HEK293 (cell line): ENCODE data around the gene ZNF232.

Source experiments
- CTCF ChIA-PET: fragments of 350-600 bp; formaldehyde crosslinking; extraction: SDS; loops from one replicate; lab custom pipeline; 2021; ENCODE audit warnings: antibody characterized with exemption; lab: Yijun Ruan, JAX
- POLR2A ChIA-PET: fragments of 300-600 bp; formaldehyde crosslinking; extraction: SDS; loops from one replicate; lab custom pipeline; 2020; ENCODE audit warnings: antibody characterized with exemption, inconsistent platforms; lab: Yijun Ruan, JAX
- H3K27ac ChIP-seq: fragments of 200-500 bp; sonication (Bioruptor generic); 2 replicates; pipeline ENCODE4 v1.5.1; 2014; ENCODE audit warnings: low read depth, low read length, control low read depth, inconsistent platforms; ENCODE audit errors: extremely low read depth
- H3K36me3 ChIP-seq, 2 experiments: fragments of 200-500 bp in 1 of 2; sonication (Bioruptor generic) in 1 of 2; 1 replicate in 1 of 2; 2 replicates in 1 of 2; pipeline ENCODE4 v1.5.1; 2014 to 2017; ENCODE audit warnings: inconsistent platforms in 2 of 2, low read length in 2 of 2; ENCODE audit not compliant: control insufficient read depth in 2 of 2, insufficient read depth in 1 of 2
- H3K4me1 ChIP-seq: fragments of 200-500 bp; sonication (Bioruptor generic); 2 replicates; pipeline ENCODE4 v1.5.1; 2014; ENCODE audit warnings: mild to moderate bottlenecking, low read length, inconsistent platforms; ENCODE audit not compliant: control insufficient read depth, insufficient read depth
- H3K4me3 ChIP-seq: 2 replicates; pipeline ENCODE4 v1.5.1; 2011; ENCODE audit warnings: low read depth, mild to moderate bottlenecking, control low read depth, low read length, moderate library complexity
- H3K9me3 ChIP-seq: fragments of 200-500 bp; sonication (Bioruptor generic); 2 replicates; pipeline ENCODE4 v1.5.1; 2014; ENCODE audit warnings: low read depth, low read length, inconsistent platforms; ENCODE audit not compliant: control insufficient read depth, insufficient read depth
- AEBP2 ChIP-seq: fragments of 450-650 bp; formaldehyde crosslinking; IDR thresholded peaks from 2 replicates; pipeline ENCODE4 v1.5.1; 2016; ENCODE audit warnings: missing biosample characterization, missing genetic modification characterization, borderline replicate concordance
- BCL11A ChIP-seq: fragments of 450-650 bp; formaldehyde crosslinking; IDR thresholded peaks from 2 replicates; pipeline ENCODE4 v1.5.1; 2016; ENCODE audit warnings: low read depth, missing biosample characterization, missing genetic modification characterization
- GLI2 ChIP-seq: fragments of 450-650 bp; formaldehyde crosslinking; IDR thresholded peaks from 2 replicates; pipeline ENCODE4; 2017; ENCODE audit warnings: missing biosample characterization, missing genetic modification characterization, low read depth, borderline replicate concordance
- KLF16 ChIP-seq: fragments of 450-650 bp; formaldehyde crosslinking; IDR thresholded peaks from 2 replicates; pipeline ENCODE4 v1.5.1; 2017; ENCODE audit warnings: missing biosample characterization, missing genetic modification characterization
- MYNN ChIP-seq: fragments of 450-650 bp; formaldehyde crosslinking; IDR thresholded peaks from 2 replicates; pipeline ENCODE4 v1.5.1; 2016; ENCODE audit warnings: missing biosample characterization, missing genetic modification characterization, borderline replicate concordance
- MZF1 ChIP-seq: fragments of 450-650 bp; formaldehyde crosslinking; IDR thresholded peaks from 2 replicates; pipeline ENCODE4 v1.5.1; 2017; ENCODE audit warnings: missing biosample characterization, missing genetic modification characterization, borderline replicate concordance
- OVOL3 ChIP-seq: fragments of 450-650 bp; formaldehyde crosslinking; IDR thresholded peaks from 2 replicates; pipeline ENCODE4 v1.5.1; 2016; ENCODE audit warnings: missing biosample characterization, missing genetic modification characterization
- SETDB1 ChIP-seq: IDR thresholded peaks from one replicate; pipeline ENCODE4 v1.6.1; 2017; ENCODE audit warnings: mild to moderate bottlenecking, low read length, moderate library complexity, mixed read lengths; ENCODE audit not compliant: insufficient read length
- ZBTB7A ChIP-seq: fragments of 450-650 bp; formaldehyde crosslinking; IDR thresholded peaks from 2 replicates; pipeline ENCODE4 v1.5.1; 2016; ENCODE audit warnings: low read depth, missing biosample characterization, missing genetic modification characterization
- ZNF10 ChIP-seq: fragments of 450-650 bp; formaldehyde crosslinking; IDR thresholded peaks from 2 replicates; pipeline ENCODE4 v1.5.1; 2017; ENCODE audit warnings: missing biosample characterization, missing genetic modification characterization
- ZNF112 ChIP-seq: fragments of 450-650 bp; formaldehyde crosslinking; IDR thresholded peaks from 2 replicates; pipeline ENCODE4 v1.5.0; 2017; ENCODE audit warnings: missing biosample characterization, missing genetic modification characterization
- ZNF157 ChIP-seq: fragments of 450-650 bp; formaldehyde crosslinking; IDR thresholded peaks from 2 replicates; pipeline ENCODE4 v1.5.1; 2016; ENCODE audit warnings: missing biosample characterization, missing genetic modification characterization
- ZNF16 ChIP-seq: fragments of 450-650 bp; formaldehyde crosslinking; IDR thresholded peaks from 2 replicates; pipeline ENCODE4 v1.5.1; 2016; ENCODE audit warnings: low read depth, missing biosample characterization, missing genetic modification characterization
- ZNF302 ChIP-seq: fragments of 450-650 bp; formaldehyde crosslinking; IDR thresholded peaks from 2 replicates; pipeline ENCODE4 v1.5.1; 2016; ENCODE audit warnings: missing biosample characterization, missing genetic modification characterization, low read depth
- ZNF341 ChIP-seq: fragments of 450-650 bp; formaldehyde crosslinking; IDR thresholded peaks from 2 replicates; pipeline ENCODE4; 2016; ENCODE audit warnings: low read depth, missing biosample characterization, missing genetic modification characterization
- ZNF473 ChIP-seq: fragments of 450-650 bp; formaldehyde crosslinking; IDR thresholded peaks from 2 replicates; pipeline ENCODE4 v1.5.1; 2017; ENCODE audit warnings: missing biosample characterization, missing genetic modification characterization
- ZNF529 ChIP-seq: fragments of 450-650 bp; formaldehyde crosslinking; IDR thresholded peaks from 2 replicates; pipeline ENCODE4 v1.5.1; 2017; ENCODE audit warnings: missing genetic modification characterization, missing biosample characterization; ENCODE audit not compliant: insufficient replicate concordance
- ZNF555 ChIP-seq: fragments of 450-650 bp; formaldehyde crosslinking; conservative IDR thresholded peaks from 2 replicates; pipeline ENCODE4 v1.5.1; 2017; ENCODE audit warnings: missing biosample characterization, mild to moderate bottlenecking, missing genetic modification characterization, inconsistent platforms
- ZNF600 ChIP-seq: fragments of 450-650 bp; formaldehyde crosslinking; IDR thresholded peaks from 2 replicates; pipeline ENCODE4 v1.5.1; 2016; ENCODE audit warnings: missing biosample characterization, missing genetic modification characterization
- ZNF610 ChIP-seq: fragments of 450-650 bp; formaldehyde crosslinking; IDR thresholded peaks from 2 replicates; pipeline ENCODE4 v1.5.1; 2016; ENCODE audit warnings: missing biosample characterization, missing genetic modification characterization, borderline replicate concordance
- ZNF664 ChIP-seq: fragments of 450-650 bp; formaldehyde crosslinking; IDR thresholded peaks from 2 replicates; pipeline ENCODE4 v1.5.1; 2016; ENCODE audit warnings: missing biosample characterization, missing genetic modification characterization
- ZNF777 ChIP-seq: fragments of 450-650 bp; formaldehyde crosslinking; IDR thresholded peaks from 2 replicates; pipeline ENCODE4 v1.5.1; 2017; ENCODE audit warnings: missing biosample characterization, missing genetic modification characterization, borderline replicate concordance
- ZNF785 ChIP-seq: fragments of 450-650 bp; formaldehyde crosslinking; IDR thresholded peaks from 2 replicates; pipeline ENCODE4 v1.5.1; 2016; ENCODE audit warnings: missing biosample characterization, missing genetic modification characterization
- TF ChIP-seq, protein P1 (sequence below): fragments of 450-650 bp; formaldehyde crosslinking; IDR thresholded peaks from 2 replicates; pipeline ENCODE4 v1.5.1; 2017; ENCODE audit warnings: missing biosample characterization, missing genetic modification characterization
- TF ChIP-seq, protein P2 (sequence below): fragments of 450-650 bp; formaldehyde crosslinking; IDR thresholded peaks from 2 replicates; pipeline ENCODE4 v1.5.1; 2016; ENCODE audit warnings: missing biosample characterization, missing genetic modification characterization
- TF ChIP-seq, protein P3 (sequence below): fragments of 450-650 bp; formaldehyde crosslinking; IDR thresholded peaks from 2 replicates; pipeline ENCODE4 v1.5.1; 2016; ENCODE audit warnings: missing biosample characterization, missing genetic modification characterization
- TF ChIP-seq, protein P4 (sequence below): fragments of 450-650 bp; formaldehyde crosslinking; IDR thresholded peaks from 2 replicates; pipeline ENCODE4 v1.5.1; 2016; ENCODE audit warnings: missing biosample characterization, missing genetic modification characterization

Gene ZNF232

DNA sequence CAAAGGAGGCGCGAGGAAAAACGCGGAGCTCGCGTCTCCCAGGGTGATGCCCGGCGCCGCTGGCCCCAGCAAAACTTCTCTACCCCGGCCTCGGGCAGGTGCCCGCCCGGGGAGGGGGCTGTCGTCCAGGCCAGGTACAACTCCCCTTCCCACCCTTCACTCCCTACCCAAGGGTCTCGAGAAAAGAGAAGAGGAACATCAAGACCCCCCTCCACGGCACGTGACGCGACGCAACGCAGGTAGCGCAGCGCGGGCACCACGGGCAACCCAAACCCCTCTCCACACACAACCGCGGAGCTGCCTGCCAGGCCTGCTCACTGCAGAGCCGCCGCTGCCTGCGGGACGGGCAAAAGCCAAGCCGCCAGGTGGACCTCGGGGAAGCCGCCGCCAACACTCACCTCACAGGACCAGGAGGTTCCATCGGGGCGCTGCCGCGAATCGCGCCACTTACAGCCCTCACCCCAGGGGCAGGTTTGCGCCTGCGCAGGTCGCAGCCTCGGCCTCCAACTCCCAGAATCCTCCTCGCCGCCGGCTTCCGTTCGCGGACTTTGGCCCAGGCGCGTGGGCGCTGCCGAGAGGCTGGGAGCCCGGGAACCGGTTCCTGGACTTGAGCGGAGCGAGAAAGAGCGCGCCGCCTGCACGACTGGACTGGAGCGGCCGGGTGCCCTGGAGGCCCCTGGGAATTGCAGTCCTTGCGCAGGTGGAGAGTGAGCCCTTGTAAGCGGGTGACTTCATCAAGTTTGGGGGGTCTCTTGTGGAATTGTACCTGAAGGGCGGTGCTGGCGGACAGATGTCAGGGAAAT lies at the start of gene ZNF232:
Gene ZNF232, minus strand, starts transcription at position 477 of the 803 bp plus-strand sequence. Its CDS starts 56 bp downstream, at position 421.
- H3K36me3 ChIP-seq = peaks cover 37 to 49% of the 10 kb centered on the region in 2 experiments
- peak within 1 kb of the TSS; percentile 59 for H3K27ac ChIP-seq
- TF ChIP-seq ZNF16 (tag by site-specific recombination) (no peak), ZNF112 (no peak), ZNF157 (tag by site-specific recombination) (no peak), ZNF777 (tag by site-specific recombination) (peak; percentile 66; the same call in 1 of the 2 replicates), SETDB1 (peak; percentile 66), ZBTB7A (tag by site-specific recombination) (no peak), ZNF341 (0 out of 2 replicates have a peak, but pooled peaks have one; percentile 27), MZF1 (no peak), ZNF785 (tag by site-specific recombination) (no peak), KLF16 (tag by site-specific recombination) (no peak), OVOL3 (tag by site-specific recombination) (no peak), AEBP2 (tag by site-specific recombination) (no peak), ZNF555 (no peak), ZNF302 (tag by site-specific recombination) (no peak), ZNF473 (tag by site-specific recombination) (no peak), ZNF610 (no peak; the same call in 1 of the 2 replicates), ZNF600 (tag by site-specific recombination) (peak; percentile 16; the same call in 1 of the 2 replicates), MYNN (tag by site-specific recombination) (no peak), GLI2 (tag by site-specific recombination) (no peak), BCL11A (tag by site-specific recombination) (no peak), ZNF664 (tag by site-specific recombination) (no peak), ZNF10 (no peak), ZNF529 (tag by site-specific recombination) (no peak)
- TF ChIP-seq, protein P1, sequence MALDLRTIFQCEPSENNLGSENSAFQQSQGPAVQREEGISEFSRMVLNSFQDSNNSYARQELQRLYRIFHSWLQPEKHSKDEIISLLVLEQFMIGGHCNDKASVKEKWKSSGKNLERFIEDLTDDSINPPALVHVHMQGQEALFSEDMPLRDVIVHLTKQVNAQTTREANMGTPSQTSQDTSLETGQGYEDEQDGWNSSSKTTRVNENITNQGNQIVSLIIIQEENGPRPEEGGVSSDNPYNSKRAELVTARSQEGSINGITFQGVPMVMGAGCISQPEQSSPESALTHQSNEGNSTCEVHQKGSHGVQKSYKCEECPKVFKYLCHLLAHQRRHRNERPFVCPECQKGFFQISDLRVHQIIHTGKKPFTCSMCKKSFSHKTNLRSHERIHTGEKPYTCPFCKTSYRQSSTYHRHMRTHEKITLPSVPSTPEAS = no peak
- TF ChIP-seq, protein P2, sequence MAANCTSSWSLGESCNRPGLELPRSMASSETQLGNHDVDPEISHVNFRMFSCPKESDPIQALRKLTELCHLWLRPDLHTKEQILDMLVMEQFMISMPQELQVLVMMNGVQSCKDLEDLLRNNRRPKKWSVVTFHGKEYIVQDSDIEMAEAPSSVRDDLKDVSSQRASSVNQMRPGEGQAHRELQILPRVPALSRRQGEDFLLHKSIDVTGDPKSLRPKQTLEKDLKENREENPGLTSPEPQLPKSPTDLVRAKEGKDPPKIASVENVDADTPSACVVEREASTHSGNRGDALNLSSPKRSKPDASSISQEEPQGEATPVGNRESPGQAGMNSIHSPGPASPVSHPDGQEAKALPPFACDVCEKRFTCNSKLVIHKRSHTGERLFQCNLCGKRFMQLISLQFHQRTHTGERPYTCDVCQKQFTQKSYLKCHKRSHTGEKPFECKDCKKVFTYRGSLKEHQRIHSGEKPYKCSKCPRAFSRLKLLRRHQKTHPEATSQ (tag by site-specific recombination) = no peak; the same call in 1 of the 2 replicates
- TF ChIP-seq, protein P3, sequence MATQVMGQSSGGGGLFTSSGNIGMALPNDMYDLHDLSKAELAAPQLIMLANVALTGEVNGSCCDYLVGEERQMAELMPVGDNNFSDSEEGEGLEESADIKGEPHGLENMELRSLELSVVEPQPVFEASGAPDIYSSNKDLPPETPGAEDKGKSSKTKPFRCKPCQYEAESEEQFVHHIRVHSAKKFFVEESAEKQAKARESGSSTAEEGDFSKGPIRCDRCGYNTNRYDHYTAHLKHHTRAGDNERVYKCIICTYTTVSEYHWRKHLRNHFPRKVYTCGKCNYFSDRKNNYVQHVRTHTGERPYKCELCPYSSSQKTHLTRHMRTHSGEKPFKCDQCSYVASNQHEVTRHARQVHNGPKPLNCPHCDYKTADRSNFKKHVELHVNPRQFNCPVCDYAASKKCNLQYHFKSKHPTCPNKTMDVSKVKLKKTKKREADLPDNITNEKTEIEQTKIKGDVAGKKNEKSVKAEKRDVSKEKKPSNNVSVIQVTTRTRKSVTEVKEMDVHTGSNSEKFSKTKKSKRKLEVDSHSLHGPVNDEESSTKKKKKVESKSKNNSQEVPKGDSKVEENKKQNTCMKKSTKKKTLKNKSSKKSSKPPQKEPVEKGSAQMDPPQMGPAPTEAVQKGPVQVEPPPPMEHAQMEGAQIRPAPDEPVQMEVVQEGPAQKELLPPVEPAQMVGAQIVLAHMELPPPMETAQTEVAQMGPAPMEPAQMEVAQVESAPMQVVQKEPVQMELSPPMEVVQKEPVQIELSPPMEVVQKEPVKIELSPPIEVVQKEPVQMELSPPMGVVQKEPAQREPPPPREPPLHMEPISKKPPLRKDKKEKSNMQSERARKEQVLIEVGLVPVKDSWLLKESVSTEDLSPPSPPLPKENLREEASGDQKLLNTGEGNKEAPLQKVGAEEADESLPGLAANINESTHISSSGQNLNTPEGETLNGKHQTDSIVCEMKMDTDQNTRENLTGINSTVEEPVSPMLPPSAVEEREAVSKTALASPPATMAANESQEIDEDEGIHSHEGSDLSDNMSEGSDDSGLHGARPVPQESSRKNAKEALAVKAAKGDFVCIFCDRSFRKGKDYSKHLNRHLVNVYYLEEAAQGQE = no peak
- TF ChIP-seq, protein P4, sequence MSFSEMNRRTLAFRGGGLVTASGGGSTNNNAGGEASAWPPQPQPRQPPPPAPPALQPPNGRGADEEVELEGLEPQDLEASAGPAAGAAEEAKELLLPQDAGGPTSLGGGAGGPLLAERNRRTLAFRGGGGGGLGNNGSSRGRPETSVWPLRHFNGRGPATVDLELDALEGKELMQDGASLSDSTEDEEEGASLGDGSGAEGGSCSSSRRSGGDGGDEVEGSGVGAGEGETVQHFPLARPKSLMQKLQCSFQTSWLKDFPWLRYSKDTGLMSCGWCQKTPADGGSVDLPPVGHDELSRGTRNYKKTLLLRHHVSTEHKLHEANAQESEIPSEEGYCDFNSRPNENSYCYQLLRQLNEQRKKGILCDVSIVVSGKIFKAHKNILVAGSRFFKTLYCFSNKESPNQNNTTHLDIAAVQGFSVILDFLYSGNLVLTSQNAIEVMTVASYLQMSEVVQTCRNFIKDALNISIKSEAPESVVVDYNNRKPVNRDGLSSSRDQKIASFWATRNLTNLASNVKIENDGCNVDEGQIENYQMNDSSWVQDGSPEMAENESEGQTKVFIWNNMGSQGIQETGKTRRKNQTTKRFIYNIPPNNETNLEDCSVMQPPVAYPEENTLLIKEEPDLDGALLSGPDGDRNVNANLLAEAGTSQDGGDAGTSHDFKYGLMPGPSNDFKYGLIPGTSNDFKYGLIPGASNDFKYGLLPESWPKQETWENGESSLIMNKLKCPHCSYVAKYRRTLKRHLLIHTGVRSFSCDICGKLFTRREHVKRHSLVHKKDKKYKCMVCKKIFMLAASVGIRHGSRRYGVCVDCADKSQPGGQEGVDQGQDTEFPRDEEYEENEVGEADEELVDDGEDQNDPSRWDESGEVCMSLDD (tag by site-specific recombination) = peak; percentile 77

More for the DNA sequence above, at the start of gene ZNF232:
- peaks cover 6% of the 10 kb centered on the region for H3K9me3 ChIP-seq
- no peaks in the 10 kb centered on the region for H3K4me1 ChIP-seq
- ChIA-PET CTCF (no interaction called here), POLR2A (interaction anchor here (1.8 kb wide), 1 partner anchor 80 kb away, joined by 5 read pairs; the partner anchor contains the start of gene ZNF594)
- H3K4me3 ChIP-seq = peak within 1 kb of the TSS; percentile 72
